K562 (cell line): ENCODE data around the gene ELP5. TPM values are rescaled to one million over a fixed set of nuclear protein-coding genes. Genes with fewer than 3 reads are reported as not detected.
A peak's percentile ranks its signal among the peaks of the same experiment; 100 is the strongest.

ENCODE experiments used
- ATAC-seq: fragments of 200-7000 bp; cut with Tn5 transposase; 3 replicates; pipeline ENCODE4 v1.9.1; 2020; ENCODE audit warnings: moderate library complexity
- BruUV-seq: library from RNA; stranded (reverse); fragments of 400-500 nt; replicated peaks from 2 replicates; lab custom pipeline; 2021; lab: Mats Ljungman, UMichigan
- CTCF ChIA-PET: fragments of 300-600 bp; formaldehyde crosslinking; extraction: SDS; loops from one replicate; lab custom pipeline; 2021; ENCODE audit warnings: low intra/inter-chr PET ratio; lab: Yijun Ruan, JAX
- POLR2A ChIA-PET: fragments of 300-600, 350-650 bp; sonication (Branson Sonifier 250); formaldehyde crosslinking; extraction: SDS; loops from one replicate; lab custom pipeline; 2021; ENCODE audit warnings: antibody characterized with exemption, inconsistent platforms; lab: Yijun Ruan, JAX
- DNase-seq, 4 experiments: peaks; one replicate each; pipeline versions ENCODE4 v3.0.0 to v3.0.0-alpha.2; 2011 to 2018; ENCODE audit warnings: low spot score in 3 of 4, mixed read lengths in 3 of 4; ENCODE audit errors: extremely low read depth in 1 of 4
- FAIRE-seq: peaks from 2 replicates; lab custom pipeline; 2011; peaks lifted over from hg19 to GRCh38; lab: Jason Lieb, UNC
- H2AFZ ChIP-seq: 2 replicates; pipeline ENCODE4 v1.6.0; 2011; ENCODE audit warnings: low read depth, low read length, control low read depth, inconsistent platforms
- H3K27ac ChIP-seq: fragments of 200-600 bp; 3 replicates; pipeline ENCODE4 v1.8.0; 2011; ENCODE audit warnings: low read depth, mild to moderate bottlenecking, control low read depth, inconsistent platforms, low read length, moderate library complexity, mixed read lengths; ENCODE audit errors: extremely low read depth
- H3K27me3 ChIP-seq, 2 experiments: fragments of 300-600 bp in 1 of 2; 2 replicates in 1 of 2; 3 replicates in 1 of 2; pipeline versions ENCODE4 v1.6.0 to v1.8.0; 2011; ENCODE audit warnings: inconsistent platforms in 2 of 2, low read length in 2 of 2, mild to moderate bottlenecking in 1 of 2, mixed read lengths in 1 of 2, moderate library complexity in 1 of 2; ENCODE audit not compliant: control insufficient read depth in 2 of 2, insufficient read depth in 2 of 2
- H3K36me3 ChIP-seq: fragments of 300-600 bp; 3 replicates; pipeline ENCODE4 v1.8.0; 2011; ENCODE audit warnings: mild to moderate bottlenecking, low read length, inconsistent platforms; ENCODE audit not compliant: control insufficient read depth, insufficient read depth
- H3K4me1 ChIP-seq, 2 experiments: fragments of 200-600 bp in 1 of 2; replicated peaks in 1 of 2; 2 replicates in 1 of 2; 3 replicates in 1 of 2; pipeline versions ENCODE4 v1.5.1 to v1.8.0; 2011; ENCODE audit warnings: inconsistent platforms in 2 of 2, low read length in 2 of 2, mild to moderate bottlenecking in 1 of 2, mixed read lengths in 1 of 2, moderate library complexity in 1 of 2; ENCODE audit not compliant: control insufficient read depth in 2 of 2, insufficient read depth in 2 of 2
- H3K4me2 ChIP-seq: 2 replicates; pipeline ENCODE4 v1.6.1; 2011; ENCODE audit warnings: low read length, control low read depth, inconsistent platforms, mixed read lengths; ENCODE audit not compliant: insufficient read depth
- H3K4me3 ChIP-seq: fragments of 200-600 bp; sonication (generic), shearing (Covaris generic); 2 replicates; pipeline ENCODE4 v1.5.1; 2016; ENCODE audit warnings: control low read depth, inconsistent platforms
- H3K79me2 ChIP-seq: fragments of 200-600 bp; 3 replicates; pipeline ENCODE4 v1.8.0; 2011; ENCODE audit warnings: low read length, inconsistent platforms; ENCODE audit not compliant: control insufficient read depth, insufficient read depth
- H3K9ac ChIP-seq, 2 experiments: 2 replicates each; pipeline versions ENCODE4 v1.6.0 to v1.6.1; 2011; ENCODE audit warnings: low read depth in 2 of 2, low read length in 2 of 2, control low read depth in 1 of 2, inconsistent platforms in 1 of 2, mild to moderate bottlenecking in 1 of 2, mixed read lengths in 1 of 2; ENCODE audit not compliant: insufficient read depth in 1 of 2
- H3K9me1 ChIP-seq: one replicate; pipeline ENCODE4 v1.6.0; 2011; ENCODE audit warnings: inconsistent platforms, mild to moderate bottlenecking, low read length, moderate library complexity; ENCODE audit not compliant: control insufficient read depth, insufficient read depth
- H3K9me3 ChIP-seq: replicated peaks from 2 replicates; pipeline ENCODE4 v1.5.1; 2011; ENCODE audit warnings: low read depth, low read length, inconsistent platforms; ENCODE audit not compliant: control insufficient read depth, insufficient read depth
- H4K20me1 ChIP-seq: replicated peaks from 2 replicates; pipeline ENCODE4 v1.6.1; 2011; ENCODE audit warnings: low read length, inconsistent platforms, mixed read lengths; ENCODE audit not compliant: control insufficient read depth, insufficient read depth
- C11orf30 ChIP-seq: fragments of 450-650 bp; IDR thresholded peaks from 2 replicates; pipeline ENCODE4 v1.6.1; 2016; ENCODE audit warnings: low read depth, mild to moderate bottlenecking
- NFATC3 ChIP-seq: fragments of 450-650 bp; IDR thresholded peaks from 2 replicates; pipeline ENCODE4 v1.6.1; 2017; ENCODE audit warnings: mild to moderate bottlenecking
- PCBP1 ChIP-seq: fragments of 200-400 bp; formaldehyde crosslinking; IDR thresholded peaks from 2 replicates; pipeline ENCODE4 v1.6.1; 2018; ENCODE audit warnings: mild to moderate bottlenecking, low read depth, low read length; ENCODE audit not compliant: poor library complexity, severe bottlenecking
- SAP30 ChIP-seq: fragments of 200-600 bp; sonication (generic); IDR thresholded peaks from 2 replicates; pipeline ENCODE4 v1.6.1; 2012; ENCODE audit warnings: borderline replicate concordance, low read depth, mild to moderate bottlenecking, moderate library complexity, low read length, control low read depth, inconsistent platforms; ENCODE audit not compliant: insufficient read depth, poor library complexity, severe bottlenecking
- SIN3A ChIP-seq, 2 experiments: fragments of 150-350 bp in 1 of 2; IDR thresholded peaks; 2 replicates each; pipeline ENCODE4 v1.6.1; 2011 to 2016; ENCODE audit warnings: borderline replicate concordance in 2 of 2, low read depth in 2 of 2, low read length in 2 of 2, mild to moderate bottlenecking in 2 of 2, moderate library complexity in 2 of 2; ENCODE audit not compliant: control insufficient read depth in 1 of 2
- ZBTB7A ChIP-seq: IDR thresholded peaks from 2 replicates; pipeline ENCODE4 v1.6.1; 2011; ENCODE audit warnings: low read depth, mild to moderate bottlenecking, low read length, moderate library complexity, borderline replicate concordance; ENCODE audit not compliant: control insufficient read depth
- WGBS: fragments of 100-300 bp; shearing (Covaris generic); methylation state at CpG from one replicate; pipeline ENCODE4 v1.1.6; 2016; ENCODE audit warnings: low coverage, mixed read lengths; ENCODE audit not compliant: insufficient coverage; ENCODE audit errors: missing lambda C conversion rate; 5-methylcytosine and 5-hydroxymethylcytosine counted together
- in situ Hi-C: fragments of 300-500 bp; cut with MboI; formaldehyde crosslinking; loops from 4 replicates; pipeline ENCODE4 v1.15.0; 2018; ENCODE audit warnings: inconsistent platforms, mixed read lengths
- intact Hi-C: fragments of 100-400 bp; cut with micrococcal nuclease; formaldehyde crosslinking; loops from 2 replicates; pipeline ENCODE4 v1.14.2; 2022
- polyA plus RNA-seq, 8 experiments: library from polyadenylated mRNA; depleted of rRNA in 4 of 8; stranded (reverse) in 5 of 8; unstranded in 3 of 8; fragments of >200 nt; fragmentation: Nextera tagmentation in 2 of 8; fragmentation: Illumina TruSeq in 1 of 8; extraction: Ambion mirVana in 2 of 8; extraction: Trizol in 1 of 8; gene quantifications; 2 replicates each; pipeline versions ENCODE4 v1.2.1 to v1.2.3, GENCODE V29; 2011 to 2014; ENCODE audit warnings: inconsistent platforms in 1 of 8, missing spikeins in 1 of 8
- total RNA-seq, 7 experiments: library from RNA; depleted of rRNA in 6 of 7; stranded (reverse); fragments of >200 nt in 6 of 7; fragmentation: Illumina TruSeq in 2 of 7; extraction: Trizol in 2 of 7; gene quantifications; 2 replicates each; pipeline versions ENCODE4 v1.2.1 to v1.2.3, GENCODE V29; 2011 to 2021; ENCODE audit warnings: low replicate concordance in 1 of 7
- TF ChIP-seq, protein P1 (sequence below), 2 experiments: IDR thresholded peaks; 2 replicates each; pipeline ENCODE4 v1.6.1; 2012; ENCODE audit warnings: improper control_type of control experiment in 2 of 2, low read depth in 2 of 2, low read length in 2 of 2, borderline replicate concordance in 1 of 2
- TF ChIP-seq, protein P2 (sequence below): fragments of 450-650 bp; IDR thresholded peaks from 2 replicates; pipeline ENCODE4 v1.6.1; 2016; ENCODE audit warnings: borderline replicate concordance
- TF ChIP-seq, protein P3 (sequence below), 2 experiments: fragments of 250-450 bp in 1 of 2; fragments of 450-650 bp in 1 of 2; sonication (Bioruptor Pico) in 1 of 2; IDR thresholded peaks; 2 replicates each; pipeline versions ENCODE4 v1.6.1 to v1.8.0; 2016 to 2021; ENCODE audit warnings: mild to moderate bottlenecking in 2 of 2, moderate library complexity in 2 of 2, missing compliant biosample characterization in 1 of 2, missing genetic modification characterization in 1 of 2
- TF ChIP-seq, protein P4 (sequence below), 3 experiments: fragments of 200-800 bp in 1 of 3; sonication (Bioruptor generic) in 1 of 3; sonication (generic) in 1 of 3; formaldehyde crosslinking in 1 of 3; IDR thresholded peaks; 2 replicates each; pipeline versions ENCODE4 v1.6.1 to v1.8.0; 2016 to 2022; ENCODE audit warnings: mild to moderate bottlenecking in 2 of 3, missing compliant biosample characterization in 2 of 3, missing genetic modification characterization in 2 of 3, missing genetic modification reagents in 1 of 3

ELP5 gene
- total and polyA plus RNA-seq, 9 of the 15 experiments (the other 6 are each of a cell fraction or from before 2014, with no cell fraction given): 25.7 to 77.9 (median 52.9) TPM

DNA sequence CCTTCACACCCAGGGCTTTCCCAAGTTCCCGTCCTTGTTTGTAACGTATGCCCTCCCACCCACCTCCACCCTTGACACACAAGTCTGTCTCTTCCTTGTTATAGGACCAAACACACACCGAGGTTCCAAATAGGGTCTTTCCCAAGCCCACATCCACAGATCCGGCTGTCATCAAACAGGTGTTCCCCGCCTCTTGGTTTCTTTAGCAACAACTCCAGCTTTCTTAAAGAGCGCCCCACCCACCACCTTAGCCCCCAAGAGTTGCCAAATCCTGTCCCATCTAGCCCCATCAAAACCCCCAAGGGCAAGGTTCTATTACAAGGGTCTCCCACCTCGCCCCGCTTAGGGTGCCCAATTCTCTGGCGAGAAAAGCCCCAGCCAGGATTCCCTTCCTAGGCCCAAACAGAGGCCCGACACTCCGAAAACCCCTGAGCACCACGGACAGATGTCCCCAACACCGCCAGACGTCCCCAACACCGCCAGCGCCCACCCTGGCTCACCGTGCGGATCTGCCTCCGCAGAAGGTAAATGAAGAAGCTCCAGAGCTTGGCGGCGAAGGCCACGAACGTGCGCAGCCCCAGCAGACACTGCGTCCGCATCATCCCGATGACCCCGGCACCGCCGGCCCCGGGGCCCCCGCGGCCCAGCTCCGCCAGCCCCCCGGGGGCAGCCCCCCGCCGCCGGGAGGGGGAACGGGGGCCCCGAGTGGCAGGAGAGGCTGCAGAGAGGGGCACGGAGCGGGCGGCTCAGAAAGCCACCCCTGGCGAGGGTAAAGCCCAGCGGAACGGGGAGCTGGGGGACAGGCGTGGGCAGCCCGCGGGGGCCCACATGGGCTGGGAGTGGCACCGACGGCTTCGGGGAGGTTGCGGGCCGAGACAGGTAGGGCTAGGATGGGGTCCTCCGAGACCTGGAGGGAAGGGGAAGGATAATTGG lies 1.1 kb upstream of the ELP5 start:
- peak overlapping the region; percentile 95 for H3K4me3 ChIP-seq
- intact Hi-C loops: no loop called here
- no peak overlapping the region; the same call in 1 of the 2 replicates for H2AFZ ChIP-seq
- H3K36me3 ChIP-seq: peaks cover 48% of the 10 kb centered on the region
- ChIA-PET POLR2A (interaction anchor here (0.5 to 2.5 kb wide), 7 partner anchors 9 to 199 kb away, joined by 3 to 16 read pairs (median 4); partner anchors contain the start of genes GABARAP and PHF23), CTCF (no interaction called here)
- H3K4me1 ChIP-seq: peaks cover 13 to 19% of the 10 kb centered on the region in 2 experiments; a peak in 4 of 5 replicates
- peak overlapping the region; percentile 97 to 98 for H3K9ac ChIP-seq
- no peaks in the 10 kb centered on the region for H3K9me1 ChIP-seq
- BruUV-seq: no TSS peak
- FAIRE-seq (no peak), ATAC-seq (peak; percentile 12), DNase-seq (no peak)
- peak overlapping the region; percentile 96 for H3K27ac ChIP-seq
- 0% methylated on average over 9 of the region's 55 CpGs for WGBS
- in situ Hi-C loops: no loop called here
- no peaks in the 10 kb centered on the region for H3K27me3 ChIP-seq
- H3K79me2 ChIP-seq: peaks cover 61% of the 10 kb centered on the region
- H4K20me1 ChIP-seq: no peaks in the 10 kb centered on the region
- H3K4me2 ChIP-seq: peak overlapping the region; percentile 87
- H3K9me3 ChIP-seq: no peaks in the 10 kb centered on the region
- TF ChIP-seq ZBTB7A (peak; percentile 7; the same call in 1 of the 2 replicates), PCBP1 (peak; percentile 16), SAP30 (peak; percentile 29), C11orf30 (no peak), NFATC3 (no peak), SIN3A (IDR thresholded peaks at IDR 0.05; ENCODE audit: borderline replicate concordance in 2 of 2, control insufficient read depth in 1 of 2, low read depth in 2 of 2, low read length in 2 of 2) (peak in 1 of 2 experiments; percentile 51; a peak in 1 of 4 replicates)
- TF ChIP-seq, protein P1, sequence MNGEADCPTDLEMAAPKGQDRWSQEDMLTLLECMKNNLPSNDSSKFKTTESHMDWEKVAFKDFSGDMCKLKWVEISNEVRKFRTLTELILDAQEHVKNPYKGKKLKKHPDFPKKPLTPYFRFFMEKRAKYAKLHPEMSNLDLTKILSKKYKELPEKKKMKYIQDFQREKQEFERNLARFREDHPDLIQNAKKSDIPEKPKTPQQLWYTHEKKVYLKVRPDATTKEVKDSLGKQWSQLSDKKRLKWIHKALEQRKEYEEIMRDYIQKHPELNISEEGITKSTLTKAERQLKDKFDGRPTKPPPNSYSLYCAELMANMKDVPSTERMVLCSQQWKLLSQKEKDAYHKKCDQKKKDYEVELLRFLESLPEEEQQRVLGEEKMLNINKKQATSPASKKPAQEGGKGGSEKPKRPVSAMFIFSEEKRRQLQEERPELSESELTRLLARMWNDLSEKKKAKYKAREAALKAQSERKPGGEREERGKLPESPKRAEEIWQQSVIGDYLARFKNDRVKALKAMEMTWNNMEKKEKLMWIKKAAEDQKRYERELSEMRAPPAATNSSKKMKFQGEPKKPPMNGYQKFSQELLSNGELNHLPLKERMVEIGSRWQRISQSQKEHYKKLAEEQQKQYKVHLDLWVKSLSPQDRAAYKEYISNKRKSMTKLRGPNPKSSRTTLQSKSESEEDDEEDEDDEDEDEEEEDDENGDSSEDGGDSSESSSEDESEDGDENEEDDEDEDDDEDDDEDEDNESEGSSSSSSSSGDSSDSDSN (IDR thresholded peaks at IDR 0.05; ENCODE audit: borderline replicate concordance in 1 of 2, low read depth in 2 of 2, low read length in 2 of 2): 0 out of 4 replicates have a peak, but pooled peaks of 1 of the 2 experiments have one; percentile 22
- TF ChIP-seq, protein P2, sequence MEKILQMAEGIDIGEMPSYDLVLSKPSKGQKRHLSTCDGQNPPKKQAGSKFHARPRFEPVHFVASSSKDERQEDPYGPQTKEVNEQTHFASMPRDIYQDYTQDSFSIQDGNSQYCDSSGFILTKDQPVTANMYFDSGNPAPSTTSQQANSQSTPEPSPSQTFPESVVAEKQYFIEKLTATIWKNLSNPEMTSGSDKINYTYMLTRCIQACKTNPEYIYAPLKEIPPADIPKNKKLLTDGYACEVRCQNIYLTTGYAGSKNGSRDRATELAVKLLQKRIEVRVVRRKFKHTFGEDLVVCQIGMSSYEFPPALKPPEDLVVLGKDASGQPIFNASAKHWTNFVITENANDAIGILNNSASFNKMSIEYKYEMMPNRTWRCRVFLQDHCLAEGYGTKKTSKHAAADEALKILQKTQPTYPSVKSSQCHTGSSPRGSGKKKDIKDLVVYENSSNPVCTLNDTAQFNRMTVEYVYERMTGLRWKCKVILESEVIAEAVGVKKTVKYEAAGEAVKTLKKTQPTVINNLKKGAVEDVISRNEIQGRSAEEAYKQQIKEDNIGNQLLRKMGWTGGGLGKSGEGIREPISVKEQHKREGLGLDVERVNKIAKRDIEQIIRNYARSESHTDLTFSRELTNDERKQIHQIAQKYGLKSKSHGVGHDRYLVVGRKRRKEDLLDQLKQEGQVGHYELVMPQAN: peak; percentile 16; the same call in 1 of the 2 replicates
- TF ChIP-seq, protein P3, sequence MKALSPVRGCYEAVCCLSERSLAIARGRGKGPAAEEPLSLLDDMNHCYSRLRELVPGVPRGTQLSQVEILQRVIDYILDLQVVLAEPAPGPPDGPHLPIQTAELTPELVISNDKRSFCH (CRISPR knock-in tag; IDR thresholded peaks at IDR 0.05): no peak
- TF ChIP-seq, protein P3 (tag; IDR thresholded peaks at IDR 0.05): no peak
- TF ChIP-seq, protein P4, sequence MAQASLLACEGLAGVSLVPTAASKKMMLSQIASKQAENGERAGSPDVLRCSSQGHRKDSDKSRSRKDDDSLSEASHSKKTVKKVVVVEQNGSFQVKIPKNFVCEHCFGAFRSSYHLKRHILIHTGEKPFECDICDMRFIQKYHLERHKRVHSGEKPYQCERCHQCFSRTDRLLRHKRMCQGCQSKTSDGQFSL (CRISPR knock-in tag; IDR thresholded peaks at IDR 0.05): 0 out of 2 replicates have a peak, but pooled peaks have one; percentile 40
- TF ChIP-seq, protein P4 (tag; IDR thresholded peaks at IDR 0.05): no peak
